Tibial nerve (tissue), 4 donors: ENCODE results near the gene DDB1.

Experiments
- EP300 ChIP-seq, 2 donors: sonication (generic); formaldehyde crosslinking; IDR thresholded peaks; one replicate each; pipeline ENCODE4 v1.6.1; 2017; ENCODE audit warnings: antibody characterized with exemption in 2 of 2, mild to moderate bottlenecking in 1 of 2
- POLR2A ChIP-seq, 2 donors: fragments of 450-650 bp; IDR thresholded peaks; one replicate each; pipeline ENCODE4 v1.6.1; 2017; ENCODE audit warnings: antibody characterized with exemption in 2 of 2, mild to moderate bottlenecking in 2 of 2, moderate library complexity in 2 of 2
- TF ChIP-seq, protein P1 (sequence below), 5 experiments: fragments of 200-600 bp in 3 of 5; fragments of 450-650 bp in 2 of 5; sonication (generic) in 3 of 5; IDR thresholded peaks; one replicate each; pipeline ENCODE4 v1.5.1; 2016 to 2019; ENCODE audit warnings: antibody characterized with exemption in 5 of 5, mild to moderate bottlenecking in 3 of 5, moderate library complexity in 2 of 5

DNA sequence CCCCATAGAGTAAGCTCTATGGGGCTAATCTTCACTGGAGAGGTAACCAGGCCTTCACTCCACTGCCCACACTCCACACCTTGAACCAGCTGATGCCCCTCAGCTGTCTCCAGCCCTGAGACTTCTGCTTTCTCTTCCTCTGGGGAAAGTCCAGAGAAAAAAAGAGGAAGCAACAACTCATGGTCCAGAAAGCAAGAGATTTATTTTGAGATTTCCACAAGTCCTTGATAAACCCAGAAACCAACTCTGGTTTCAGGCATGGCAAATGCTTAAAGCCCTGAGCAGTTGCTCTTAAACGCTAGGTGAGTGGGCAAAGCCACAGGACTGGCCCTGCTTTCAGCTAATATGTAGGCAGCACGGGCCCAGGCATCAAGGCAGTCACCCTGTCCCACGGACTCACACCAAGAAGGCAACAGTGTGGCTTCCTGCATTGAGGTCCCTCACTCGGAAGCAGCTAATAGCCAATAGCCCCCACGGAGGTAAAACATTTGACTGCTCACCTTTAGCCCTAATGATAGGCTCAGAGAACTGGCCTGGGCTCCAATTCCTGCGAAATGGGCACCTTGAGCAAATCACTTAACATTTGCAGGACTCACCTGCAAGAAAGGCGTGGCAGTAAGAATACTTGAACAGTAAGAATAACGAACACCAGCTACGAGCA, 24.5 kb upstream of the DDB1 start:
- TF ChIP-seq, protein P1, sequence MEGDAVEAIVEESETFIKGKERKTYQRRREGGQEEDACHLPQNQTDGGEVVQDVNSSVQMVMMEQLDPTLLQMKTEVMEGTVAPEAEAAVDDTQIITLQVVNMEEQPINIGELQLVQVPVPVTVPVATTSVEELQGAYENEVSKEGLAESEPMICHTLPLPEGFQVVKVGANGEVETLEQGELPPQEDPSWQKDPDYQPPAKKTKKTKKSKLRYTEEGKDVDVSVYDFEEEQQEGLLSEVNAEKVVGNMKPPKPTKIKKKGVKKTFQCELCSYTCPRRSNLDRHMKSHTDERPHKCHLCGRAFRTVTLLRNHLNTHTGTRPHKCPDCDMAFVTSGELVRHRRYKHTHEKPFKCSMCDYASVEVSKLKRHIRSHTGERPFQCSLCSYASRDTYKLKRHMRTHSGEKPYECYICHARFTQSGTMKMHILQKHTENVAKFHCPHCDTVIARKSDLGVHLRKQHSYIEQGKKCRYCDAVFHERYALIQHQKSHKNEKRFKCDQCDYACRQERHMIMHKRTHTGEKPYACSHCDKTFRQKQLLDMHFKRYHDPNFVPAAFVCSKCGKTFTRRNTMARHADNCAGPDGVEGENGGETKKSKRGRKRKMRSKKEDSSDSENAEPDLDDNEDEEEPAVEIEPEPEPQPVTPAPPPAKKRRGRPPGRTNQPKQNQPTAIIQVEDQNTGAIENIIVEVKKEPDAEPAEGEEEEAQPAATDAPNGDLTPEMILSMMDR (IDR thresholded peaks at IDR 0.05) = no peak
- TF ChIP-seq EP300 (IDR thresholded peaks at IDR 0.05) (no peak), POLR2A (IDR thresholded peaks at IDR 0.05) (no peak)
